Measurements from ENCODE around the gene TTC22. TPM values are rescaled to one million over a fixed set of nuclear protein-coding genes. Genes with fewer than 3 reads are reported as not detected.

TTC22 gene
- total and polyA plus RNA-seq, 2 of the 4 experiments (the other 2 are of a cell fraction), result not detected

- no peak overlapping the region for H4K5ac ChIP-seq (ENCODE audit: low read depth, low read length)
- peaks cover 26% of the 10 kb centered on the region for H3K27me3 ChIP-seq (ENCODE audit: control insufficient read depth, insufficient read depth, low read length)
- H3K14ac ChIP-seq (replicated peaks; ENCODE audit: low read depth, low read length), result no peak overlapping the region
- H3K9ac ChIP-seq (ENCODE audit: low read depth, low read length), result no peak overlapping the region
- in situ Hi-C loops (cut with MboI; ENCODE audit: low sequenced_read_pairs), result no loop called here
- no peak overlapping the region for H2BK5ac ChIP-seq (ENCODE audit: low read depth, low read length, poor library complexity, severe bottlenecking)
- H2BK120ac ChIP-seq (ENCODE audit: low read depth, low read length), result no peak overlapping the region
- H3K23ac ChIP-seq (ENCODE audit: low read depth, low read length), result no peak overlapping the region
- intact Hi-C loops (cut with micrococcal nuclease), result no loop called here
- H4K8ac ChIP-seq (ENCODE audit: low read depth in 2 of 2, low read length in 2 of 2), result no peak overlapping the region
- no peak overlapping the region for H3K27ac ChIP-seq (ENCODE audit: insufficient read depth, low read length)
- no peak overlapping the region for H4K91ac ChIP-seq (ENCODE audit: insufficient read depth, low read depth, low read length)
- WGBS, 2 experiments (ENCODE audit: extremely low coverage in 2 of 2, insufficient read length in 1 of 2), result 55% methylated on average over 2 of the region's 5 CpGs; no CpG with 5 or more reads in 1 of the 2 experiments
- H3K4me2 ChIP-seq (ENCODE audit: low read depth, low read length), result no peak overlapping the region
- no peak for TF ChIP-seq SMC3 (IDR thresholded peaks at IDR 0.05; ENCODE audit: low read depth, low read length)
- TF ChIP-seq RAD21 (IDR thresholded peaks at IDR 0.05; ENCODE audit: low read length), result no peak
- TF ChIP-seq, protein P1, sequence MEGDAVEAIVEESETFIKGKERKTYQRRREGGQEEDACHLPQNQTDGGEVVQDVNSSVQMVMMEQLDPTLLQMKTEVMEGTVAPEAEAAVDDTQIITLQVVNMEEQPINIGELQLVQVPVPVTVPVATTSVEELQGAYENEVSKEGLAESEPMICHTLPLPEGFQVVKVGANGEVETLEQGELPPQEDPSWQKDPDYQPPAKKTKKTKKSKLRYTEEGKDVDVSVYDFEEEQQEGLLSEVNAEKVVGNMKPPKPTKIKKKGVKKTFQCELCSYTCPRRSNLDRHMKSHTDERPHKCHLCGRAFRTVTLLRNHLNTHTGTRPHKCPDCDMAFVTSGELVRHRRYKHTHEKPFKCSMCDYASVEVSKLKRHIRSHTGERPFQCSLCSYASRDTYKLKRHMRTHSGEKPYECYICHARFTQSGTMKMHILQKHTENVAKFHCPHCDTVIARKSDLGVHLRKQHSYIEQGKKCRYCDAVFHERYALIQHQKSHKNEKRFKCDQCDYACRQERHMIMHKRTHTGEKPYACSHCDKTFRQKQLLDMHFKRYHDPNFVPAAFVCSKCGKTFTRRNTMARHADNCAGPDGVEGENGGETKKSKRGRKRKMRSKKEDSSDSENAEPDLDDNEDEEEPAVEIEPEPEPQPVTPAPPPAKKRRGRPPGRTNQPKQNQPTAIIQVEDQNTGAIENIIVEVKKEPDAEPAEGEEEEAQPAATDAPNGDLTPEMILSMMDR (conservative IDR thresholded peaks at IDR 0.05; ENCODE audit: low read depth, low read length), result no peak
- TF ChIP-seq RCOR1 (IDR thresholded peaks at IDR 0.05; ENCODE audit: insufficient replicate concordance, low read length), result no peak
- no peak for TF ChIP-seq BHLHE40 (IDR thresholded peaks at IDR 0.05; ENCODE audit: low read depth, low read length)
- no peak for TF ChIP-seq POLR2A (IDR thresholded peaks at IDR 0.05; ENCODE audit: low read depth, low read length)
- no peak for TF ChIP-seq USF2 (IDR thresholded peaks at IDR 0.05; ENCODE audit: low read depth, low read length)
- TF ChIP-seq MXI1 (IDR thresholded peaks at IDR 0.05; ENCODE audit: borderline replicate concordance, low read depth, low read length), result no peak
- no peak for TF ChIP-seq CEBPB (IDR thresholded peaks at IDR 0.05; ENCODE audit: low read depth, low read length)
- TF ChIP-seq RFX5 (IDR thresholded peaks at IDR 0.05; ENCODE audit: low read depth, low read length), result no peak
- no peak for TF ChIP-seq NFE2L2 (IDR thresholded peaks at IDR 0.05; ENCODE audit: low read depth, low read length)
- no peak for TF ChIP-seq CHD1 (IDR thresholded peaks at IDR 0.05; ENCODE audit: low read depth, low read length)
- no peak for TF ChIP-seq MAZ (IDR thresholded peaks at IDR 0.05; ENCODE audit: borderline replicate concordance, low read depth, low read length)
- TF ChIP-seq, protein P2, sequence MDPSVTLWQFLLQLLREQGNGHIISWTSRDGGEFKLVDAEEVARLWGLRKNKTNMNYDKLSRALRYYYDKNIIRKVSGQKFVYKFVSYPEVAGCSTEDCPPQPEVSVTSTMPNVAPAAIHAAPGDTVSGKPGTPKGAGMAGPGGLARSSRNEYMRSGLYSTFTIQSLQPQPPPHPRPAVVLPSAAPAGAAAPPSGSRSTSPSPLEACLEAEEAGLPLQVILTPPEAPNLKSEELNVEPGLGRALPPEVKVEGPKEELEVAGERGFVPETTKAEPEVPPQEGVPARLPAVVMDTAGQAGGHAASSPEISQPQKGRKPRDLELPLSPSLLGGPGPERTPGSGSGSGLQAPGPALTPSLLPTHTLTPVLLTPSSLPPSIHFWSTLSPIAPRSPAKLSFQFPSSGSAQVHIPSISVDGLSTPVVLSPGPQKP (IDR thresholded peaks at IDR 0.05; ENCODE audit: borderline replicate concordance, low read depth, low read length), result no peak
- TF ChIP-seq MAFK (IDR thresholded peaks at IDR 0.05; ENCODE audit: low read depth, low read length), result no peak
- no peak for TF ChIP-seq FOS (IDR thresholded peaks at IDR 0.05; ENCODE audit: low read depth, low read length)
- no peak overlapping the region for H3K56ac ChIP-seq (ENCODE audit: extremely low read depth, insufficient read depth, low read length)
- no peaks in the 10 kb centered on the region for H3K9me3 ChIP-seq (ENCODE audit: control insufficient read depth, insufficient read depth, low read length)
- H3K18ac ChIP-seq (ENCODE audit: low read depth, low read length), result no peak overlapping the region
- H2AK5ac ChIP-seq (ENCODE audit: low read depth, low read length), result no peak overlapping the region
- ChIA-PET POLR2A (ENCODE audit: unreplicated experiment) (no interaction called here), CTCF (no interaction called here)
- no peak overlapping the region for H2BK20ac ChIP-seq (ENCODE audit: low read depth, low read length)
- H3K9me1 ChIP-seq (ENCODE audit: insufficient read depth, low read length), result no peaks in the 10 kb centered on the region
- dilution Hi-C loops (cut with HindIII; ENCODE audit: low sequenced_read_pairs, unreplicated experiment), result no loop called here
- DNase-seq, result no peak
- ATAC-seq (ENCODE audit: low read depth), result no peak
- BruUV-seq (replicated peaks), result no TSS peak
- H2BK15ac ChIP-seq (ENCODE audit: low read depth, low read length), result no peak overlapping the region
- H3K4ac ChIP-seq (ENCODE audit: low read depth, low read length), result no peak overlapping the region
- no peaks in the 10 kb centered on the region for H3K4me1 ChIP-seq (ENCODE audit: control insufficient read depth, insufficient read depth, low read length)
- no peaks in the 10 kb centered on the region for H3K36me3 ChIP-seq (ENCODE audit: control insufficient read depth, insufficient read depth, low read length)
- no peak overlapping the region for H2AK9ac ChIP-seq (replicated peaks; ENCODE audit: low read depth, low read length, poor library complexity)
- H3K4me3 ChIP-seq (ENCODE audit: insufficient read depth, low read depth, low read length), result no peak overlapping the region
- H2AFZ ChIP-seq (replicated peaks; ENCODE audit: low read length, poor library complexity), result no peak overlapping the region
- no peaks in the 10 kb centered on the region for H4K20me1 ChIP-seq (ENCODE audit: insufficient read depth, low read length)
- no peaks in the 10 kb centered on the region for H3K79me1 ChIP-seq (ENCODE audit: low read depth in 1 of 2, low read length in 2 of 2)
Observed at GRCh38 chr1:54838565-54839180, 37.5 kb upstream of the TTC22 start.

Data from IMR-90 (cell line).